Measurements from ENCODE around the gene MMP24. TPM values are rescaled to one million over a fixed set of nuclear protein-coding genes. Genes with fewer than 3 reads are reported as not detected.

Gene MMP24
- total and polyA plus RNA-seq, 2 of the 13 experiments (the other 11 are each of a cell fraction or from before 2014, with no cell fraction given) = 0.29 to 0.35 TPM

DNA sequence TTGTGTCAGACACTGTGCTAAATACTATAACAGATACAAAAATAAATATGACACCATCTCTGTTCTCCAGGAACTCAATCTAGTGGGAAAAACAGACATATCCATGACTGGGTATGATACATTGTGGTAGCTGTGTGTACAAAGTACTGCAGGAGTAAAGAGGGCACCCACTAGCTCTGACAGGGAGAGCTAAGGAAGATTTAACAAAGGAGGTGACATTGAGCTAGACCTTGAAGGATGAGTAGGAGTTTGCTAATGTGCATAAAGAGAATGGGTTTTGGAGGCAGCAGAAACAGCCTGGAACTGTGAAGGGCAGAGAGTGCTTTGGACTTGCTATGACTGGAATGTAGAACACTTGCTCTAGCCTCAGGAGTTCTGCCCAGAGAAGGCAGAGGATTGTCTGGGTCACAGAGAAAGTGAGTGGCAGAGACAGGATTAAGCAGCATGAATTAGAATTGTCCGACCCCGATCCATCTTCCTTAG, 14.4 kb downstream of the MMP24 start:
- TF ChIP-seq, protein P1, sequence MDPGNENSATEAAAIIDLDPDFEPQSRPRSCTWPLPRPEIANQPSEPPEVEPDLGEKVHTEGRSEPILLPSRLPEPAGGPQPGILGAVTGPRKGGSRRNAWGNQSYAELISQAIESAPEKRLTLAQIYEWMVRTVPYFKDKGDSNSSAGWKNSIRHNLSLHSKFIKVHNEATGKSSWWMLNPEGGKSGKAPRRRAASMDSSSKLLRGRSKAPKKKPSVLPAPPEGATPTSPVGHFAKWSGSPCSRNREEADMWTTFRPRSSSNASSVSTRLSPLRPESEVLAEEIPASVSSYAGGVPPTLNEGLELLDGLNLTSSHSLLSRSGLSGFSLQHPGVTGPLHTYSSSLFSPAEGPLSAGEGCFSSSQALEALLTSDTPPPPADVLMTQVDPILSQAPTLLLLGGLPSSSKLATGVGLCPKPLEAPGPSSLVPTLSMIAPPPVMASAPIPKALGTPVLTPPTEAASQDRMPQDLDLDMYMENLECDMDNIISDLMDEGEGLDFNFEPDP (CRISPR knock-in tag; conservative IDR thresholded peaks at IDR 0.05) = no peak
- no peak for TF ChIP-seq ZBTB20 (CRISPR knock-in tag; IDR thresholded peaks at IDR 0.05; ENCODE audit: borderline replicate concordance, low read depth)
- TF ChIP-seq, protein P2, sequence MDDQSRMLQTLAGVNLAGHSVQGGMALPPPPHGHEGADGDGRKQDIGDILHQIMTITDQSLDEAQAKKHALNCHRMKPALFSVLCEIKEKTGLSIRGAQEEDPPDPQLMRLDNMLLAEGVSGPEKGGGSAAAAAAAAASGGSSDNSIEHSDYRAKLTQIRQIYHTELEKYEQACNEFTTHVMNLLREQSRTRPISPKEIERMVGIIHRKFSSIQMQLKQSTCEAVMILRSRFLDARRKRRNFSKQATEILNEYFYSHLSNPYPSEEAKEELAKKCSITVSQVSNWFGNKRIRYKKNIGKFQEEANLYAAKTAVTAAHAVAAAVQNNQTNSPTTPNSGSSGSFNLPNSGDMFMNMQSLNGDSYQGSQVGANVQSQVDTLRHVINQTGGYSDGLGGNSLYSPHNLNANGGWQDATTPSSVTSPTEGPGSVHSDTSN (CRISPR knock-in tag; IDR thresholded peaks at IDR 0.05; ENCODE audit: borderline replicate concordance) = no peak
- no TSS peak for BruUV-seq (replicated peaks)
- Histone ChIP-seq H3K36me3 (replicated peaks in 1 of 2; ENCODE audit: control insufficient read depth in 1 of 2, insufficient read depth in 2 of 2, low read length in 2 of 2) (no peaks in the 10 kb centered on the region), H3K9ac (ENCODE audit: insufficient read depth, low read depth, low read length) (no peak overlapping the region), H3K4me3 (replicated peaks in 1 of 3; ENCODE audit: insufficient read depth in 1 of 3, low read depth in 2 of 3, low read length in 3 of 3) (no peak overlapping the region), H3K4me2 (ENCODE audit: low read depth, low read length) (no peak overlapping the region), H3K27me3 (ENCODE audit: control insufficient read depth in 1 of 2, insufficient read depth in 2 of 2, low read length in 2 of 2) (peaks cover 3 to 15% of the 10 kb centered on the region in 2 experiments; a peak in 2 of 5 replicates), H3K79me2 (ENCODE audit: insufficient read depth, low read length) (no peaks in the 10 kb centered on the region), H2AFZ (ENCODE audit: low read length) (no peak overlapping the region), H3K9me3 (ENCODE audit: low read length) (no peaks in the 10 kb centered on the region), H3K27ac (ENCODE audit: extremely low read length, insufficient read depth, low read length) (no peak overlapping the region), H3K4me1 (ENCODE audit: insufficient read depth, low read length) (no peaks in the 10 kb centered on the region), H4K20me1 (ENCODE audit: insufficient read depth, low read length) (no peaks in the 10 kb centered on the region)
- WGBS (ENCODE audit: low lambda C conversion rate) = 44% methylated on average over 2 of the region's 2 CpGs
- intact Hi-C loops (cut with micrococcal nuclease; ENCODE audit: unreplicated experiment) = no loop called here
- in situ Hi-C loops (cut with HindIII; ENCODE audit: extremely low pct_ligation_motif_present, low pct_unique_long_range_greater_than_20kb) = no loop called here
- ChIA-PET CTCF (ENCODE audit: low intra/inter-chr PET ratio, low total read pairs) (no interaction called here), POLR2A (no interaction called here)
- FAIRE-seq (no peak), DNase-seq (ENCODE audit: low spot score) (no peak), ATAC-seq (peak; percentile 27; the same call in 2 of the 3 replicates)

- ChIA-PET POLR2A (interaction anchor here (0.5 kb wide), 1 partner anchor 18 kb away, joined by 4 read pairs; no protein-coding TSS in a partner anchor), CTCF (ENCODE audit: low intra/inter-chr PET ratio, low total read pairs) (no interaction called here)
- H3K79me2 ChIP-seq (ENCODE audit: insufficient read depth, low read length) = no peaks in the 10 kb centered on the region
- H3K4me1 ChIP-seq (ENCODE audit: insufficient read depth, low read length) = peaks cover 7% of the 10 kb centered on the region
- in situ Hi-C loops (cut with HindIII; ENCODE audit: extremely low pct_ligation_motif_present, low pct_unique_long_range_greater_than_20kb) (no loop called here), intact Hi-C loops (cut with micrococcal nuclease; ENCODE audit: unreplicated experiment) (no loop called here)
- H3K36me3 ChIP-seq (replicated peaks in 1 of 2; ENCODE audit: control insufficient read depth in 1 of 2, insufficient read depth in 2 of 2, low read length in 2 of 2) = no peaks in the 10 kb centered on the region
- peaks cover 3 to 10% of the 10 kb centered on the region in 2 experiments; a peak in 1 of 5 replicates for H3K27me3 ChIP-seq (ENCODE audit: control insufficient read depth in 1 of 2, insufficient read depth in 2 of 2, low read length in 2 of 2)
- FAIRE-seq (no peak), ATAC-seq (no peak), DNase-seq (ENCODE audit: low spot score) (no peak)
- no peak overlapping the region for H3K4me3 ChIP-seq (replicated peaks in 1 of 3; ENCODE audit: insufficient read depth in 1 of 3, low read depth in 2 of 3, low read length in 3 of 3)
- H3K9ac ChIP-seq (ENCODE audit: insufficient read depth, low read depth, low read length) = no peak overlapping the region
- no peak overlapping the region for H3K4me2 ChIP-seq (ENCODE audit: low read depth, low read length)
- BruUV-seq (replicated peaks) = no TSS peak
- H3K9me3 ChIP-seq (ENCODE audit: low read length) = no peaks in the 10 kb centered on the region
- TF ChIP-seq KAT2B (IDR thresholded peaks at IDR 0.05; ENCODE audit: borderline replicate concordance, low read depth, low read length) (no peak), PCBP2 (optimal IDR thresholded peaks at IDR 0.05; ENCODE audit: low read depth, low read length, poor library complexity, severe bottlenecking) (no peak), ZNF607 (CRISPR knock-in tag; IDR thresholded peaks at IDR 0.05; ENCODE audit: borderline replicate concordance) (no peak), GATAD1 (CRISPR knock-in tag; IDR thresholded peaks at IDR 0.05) (no peak), ISL2 (CRISPR knock-in tag; IDR thresholded peaks at IDR 0.05) (no peak), SRSF9 (IDR thresholded peaks at IDR 0.05; ENCODE audit: borderline replicate concordance, insufficient read depth, low read depth, low read length, poor library complexity, severe bottlenecking) (no peak), ZFAT (CRISPR knock-in tag; conservative IDR thresholded peaks at IDR 0.05) (no peak), ZNF335 (CRISPR knock-in tag; IDR thresholded peaks at IDR 0.05) (no peak), MLLT10 (CRISPR knock-in tag; IDR thresholded peaks at IDR 0.05) (no peak)
- WGBS (ENCODE audit: low lambda C conversion rate) = 16% methylated on average over 2 of the region's 2 CpGs
- H4K20me1 ChIP-seq (ENCODE audit: insufficient read depth, low read length) = no peaks in the 10 kb centered on the region
- H2AFZ ChIP-seq (ENCODE audit: low read length) = no peak overlapping the region
- no peak overlapping the region for H3K27ac ChIP-seq (ENCODE audit: extremely low read length, insufficient read depth, low read length)
Measured at GRCh38 chr20:35243317-35243716, 16.8 kb downstream of the MMP24 start.

All from HepG2 (cell line).